ENCODE data around the gene GAREM2.

The GAREM2 gene

DNA sequence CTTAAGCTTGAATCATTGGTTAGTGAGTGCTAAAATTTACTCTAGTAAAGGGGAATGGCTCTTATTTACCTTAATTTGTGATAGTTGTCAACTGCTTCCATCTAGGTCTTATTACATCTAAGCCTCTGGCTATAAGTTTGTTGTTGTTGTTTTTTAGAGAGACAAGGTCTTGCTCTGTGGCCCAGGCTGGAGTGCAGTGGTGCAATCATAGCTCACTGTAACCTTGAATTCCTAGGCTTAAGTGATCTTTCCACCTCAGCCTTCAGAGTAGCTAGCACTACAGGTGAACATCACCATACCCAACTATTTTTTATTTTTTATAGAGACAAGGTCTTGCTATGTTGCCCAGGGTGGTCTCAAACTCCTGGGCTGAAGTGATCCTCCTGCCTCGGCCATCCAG is 65.0 kb downstream of the GAREM2 start:
- no peak for DNase-seq (ENCODE audit: low read depth)

DNA sequence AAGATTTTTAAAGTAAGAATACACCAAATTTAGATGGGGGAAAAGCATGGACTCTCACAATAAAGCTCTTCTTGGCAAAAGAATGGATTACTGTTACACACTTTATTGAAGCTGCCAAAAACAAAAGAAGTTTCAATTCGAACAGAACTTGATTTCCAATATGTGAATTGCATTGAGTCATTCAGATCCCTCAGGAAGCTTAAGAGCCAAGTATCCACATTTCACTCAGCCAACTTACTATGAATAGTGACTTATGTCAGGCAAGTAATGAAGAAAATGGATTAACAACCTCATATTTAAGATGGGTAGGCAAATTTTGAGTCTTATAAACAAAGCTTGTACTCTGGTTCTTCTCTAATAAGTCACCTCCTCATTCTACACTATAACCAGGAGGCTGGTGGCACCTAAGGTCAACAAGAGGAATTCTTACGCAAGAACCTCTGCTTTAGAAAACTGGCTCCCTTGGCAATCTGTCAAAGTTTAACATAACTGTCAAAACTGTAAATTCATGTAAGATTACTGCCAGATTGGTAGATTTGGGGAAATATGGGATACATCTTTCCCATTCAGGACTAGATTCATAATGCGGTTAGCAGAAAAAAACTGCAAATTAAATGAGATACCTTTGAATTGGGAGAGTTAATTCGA is 65.5 kb downstream of the GAREM2 start:
- no peak for DNase-seq (ENCODE audit: low read depth)

Data from non-pigmented ciliary epithelial cell (primary cell).